ENCODE data around the gene BMPR1B.

GRCh38 chr4:94732358-94732698, 25.4 kb upstream of the BMPR1B start:
- no peak for TF ChIP-seq EZH2phosphoT487 (IDR thresholded peaks at IDR 0.05; ENCODE audit: borderline replicate concordance, low read length)
- TF ChIP-seq CTCF (IDR thresholded peaks at IDR 0.05; ENCODE audit: low read depth, low read length, poor library complexity, severe bottlenecking): no peak

Data from DOHH2 (cell line).